K562 (cell line): ENCODE data around the gene TSSK6. TPM values are rescaled to one million over a fixed set of nuclear protein-coding genes. Genes with fewer than 3 reads are reported as not detected.

Experiments used
- ATAC-seq: fragments of 200-7000 bp; cut with Tn5 transposase; 3 replicates; pipeline ENCODE4 v1.9.1; 2020; ENCODE audit warnings: moderate library complexity
- BruUV-seq: library from RNA; stranded (reverse); fragments of 400-500 nt; replicated peaks from 2 replicates; lab custom pipeline; 2021; lab: Mats Ljungman, UMichigan
- CTCF ChIA-PET: fragments of 300-600 bp; formaldehyde crosslinking; extraction: SDS; loops from one replicate; lab custom pipeline; 2021; ENCODE audit warnings: low intra/inter-chr PET ratio; lab: Yijun Ruan, JAX
- POLR2A ChIA-PET: fragments of 300-600, 350-650 bp; sonication (Branson Sonifier 250); formaldehyde crosslinking; extraction: SDS; loops from one replicate; lab custom pipeline; 2021; ENCODE audit warnings: antibody characterized with exemption, inconsistent platforms; lab: Yijun Ruan, JAX
- DNase-seq, 4 experiments: peaks; one replicate each; pipeline versions ENCODE4 v3.0.0 to v3.0.0-alpha.2; 2011 to 2018; ENCODE audit warnings: low spot score in 3 of 4, mixed read lengths in 3 of 4; ENCODE audit errors: extremely low read depth in 1 of 4
- FAIRE-seq: peaks from 2 replicates; lab custom pipeline; 2011; peaks lifted over from hg19 to GRCh38; lab: Jason Lieb, UNC
- H2AFZ ChIP-seq: 2 replicates; pipeline ENCODE4 v1.6.0; 2011; ENCODE audit warnings: low read depth, low read length, control low read depth, inconsistent platforms
- H3K27ac ChIP-seq: fragments of 200-600 bp; 3 replicates; pipeline ENCODE4 v1.8.0; 2011; ENCODE audit warnings: low read depth, mild to moderate bottlenecking, control low read depth, inconsistent platforms, low read length, moderate library complexity, mixed read lengths; ENCODE audit errors: extremely low read depth
- H3K27me3 ChIP-seq, 2 experiments: fragments of 300-600 bp in 1 of 2; 2 replicates in 1 of 2; 3 replicates in 1 of 2; pipeline versions ENCODE4 v1.6.0 to v1.8.0; 2011; ENCODE audit warnings: inconsistent platforms in 2 of 2, low read length in 2 of 2, mild to moderate bottlenecking in 1 of 2, mixed read lengths in 1 of 2, moderate library complexity in 1 of 2; ENCODE audit not compliant: control insufficient read depth in 2 of 2, insufficient read depth in 2 of 2
- H3K36me3 ChIP-seq: fragments of 300-600 bp; 3 replicates; pipeline ENCODE4 v1.8.0; 2011; ENCODE audit warnings: mild to moderate bottlenecking, low read length, inconsistent platforms; ENCODE audit not compliant: control insufficient read depth, insufficient read depth
- H3K4me1 ChIP-seq, 2 experiments: fragments of 200-600 bp in 1 of 2; replicated peaks in 1 of 2; 2 replicates in 1 of 2; 3 replicates in 1 of 2; pipeline versions ENCODE4 v1.5.1 to v1.8.0; 2011; ENCODE audit warnings: inconsistent platforms in 2 of 2, low read length in 2 of 2, mild to moderate bottlenecking in 1 of 2, mixed read lengths in 1 of 2, moderate library complexity in 1 of 2; ENCODE audit not compliant: control insufficient read depth in 2 of 2, insufficient read depth in 2 of 2
- H3K4me2 ChIP-seq: 2 replicates; pipeline ENCODE4 v1.6.1; 2011; ENCODE audit warnings: low read length, control low read depth, inconsistent platforms, mixed read lengths; ENCODE audit not compliant: insufficient read depth
- H3K4me3 ChIP-seq: fragments of 200-600 bp; sonication (generic), shearing (Covaris generic); 2 replicates; pipeline ENCODE4 v1.5.1; 2016; ENCODE audit warnings: control low read depth, inconsistent platforms
- H3K79me2 ChIP-seq: fragments of 200-600 bp; 3 replicates; pipeline ENCODE4 v1.8.0; 2011; ENCODE audit warnings: low read length, inconsistent platforms; ENCODE audit not compliant: control insufficient read depth, insufficient read depth
- H3K9ac ChIP-seq, 2 experiments: 2 replicates each; pipeline versions ENCODE4 v1.6.0 to v1.6.1; 2011; ENCODE audit warnings: low read depth in 2 of 2, low read length in 2 of 2, control low read depth in 1 of 2, inconsistent platforms in 1 of 2, mild to moderate bottlenecking in 1 of 2, mixed read lengths in 1 of 2; ENCODE audit not compliant: insufficient read depth in 1 of 2
- H3K9me1 ChIP-seq: one replicate; pipeline ENCODE4 v1.6.0; 2011; ENCODE audit warnings: inconsistent platforms, mild to moderate bottlenecking, low read length, moderate library complexity; ENCODE audit not compliant: control insufficient read depth, insufficient read depth
- H3K9me3 ChIP-seq: replicated peaks from 2 replicates; pipeline ENCODE4 v1.5.1; 2011; ENCODE audit warnings: low read depth, low read length, inconsistent platforms; ENCODE audit not compliant: control insufficient read depth, insufficient read depth
- H4K20me1 ChIP-seq: replicated peaks from 2 replicates; pipeline ENCODE4 v1.6.1; 2011; ENCODE audit warnings: low read length, inconsistent platforms, mixed read lengths; ENCODE audit not compliant: control insufficient read depth, insufficient read depth
- CGGBP1 ChIP-seq: fragments of 250-450 bp; sonication (Bioruptor Pico); IDR thresholded peaks from 2 replicates; pipeline ENCODE4 v1.9.0; 2021; ENCODE audit warnings: mild to moderate bottlenecking
- CHCHD3 ChIP-seq: fragments of 250-450 bp; sonication (Bioruptor Pico); IDR thresholded peaks from 2 replicates; pipeline ENCODE4 v2.1.2; 2022; ENCODE audit warnings: mild to moderate bottlenecking
- PRPF4 ChIP-seq: fragments of 200-400 bp; formaldehyde crosslinking; IDR thresholded peaks from one replicate; pipeline ENCODE4 v1.6.1; 2017; ENCODE audit warnings: low read length, low read depth, mild to moderate bottlenecking; ENCODE audit not compliant: insufficient read depth, poor library complexity, severe bottlenecking
- TCFL5 ChIP-seq: fragments of 250-450 bp; sonication (Bioruptor Pico); conservative IDR thresholded peaks from 2 replicates; pipeline ENCODE4 v1.6.1; 2021; ENCODE audit warnings: mild to moderate bottlenecking, moderate library complexity, matching md5 sums
- TRIM24 ChIP-seq, 2 experiments: fragments of 450-650 bp; IDR thresholded peaks; 2 replicates each; pipeline ENCODE4 v1.6.1; 2016
- ZMIZ1 ChIP-seq, 2 experiments: fragments of 150-350 bp in 1 of 2; IDR thresholded peaks; 2 replicates each; pipeline ENCODE4 v1.6.1; 2012 to 2016; ENCODE audit warnings: low read depth in 2 of 2, low read length in 2 of 2, mild to moderate bottlenecking in 1 of 2, moderate library complexity in 1 of 2
- ZNF407 ChIP-seq: fragments of 450-650 bp; IDR thresholded peaks from 2 replicates; pipeline ENCODE4 v1.6.1; 2016; ENCODE audit warnings: low read depth
- ZNF57 ChIP-seq: fragments of 450-650 bp; formaldehyde crosslinking; IDR thresholded peaks from 2 replicates; pipeline ENCODE4 v1.4.0; 2020; ENCODE audit warnings: mild to moderate bottlenecking, moderate library complexity
- ZNF79 ChIP-seq: fragments of 250-450 bp; sonication (Bioruptor Pico); IDR thresholded peaks from 2 replicates; pipeline ENCODE4 v1.4.0; 2020; ENCODE audit warnings: low read depth, mild to moderate bottlenecking, moderate library complexity
- ZZZ3 ChIP-seq: fragments of 450-650 bp; IDR thresholded peaks from 2 replicates; pipeline ENCODE4 v1.6.1; 2016; ENCODE audit warnings: antibody characterized with exemption, mild to moderate bottlenecking, moderate library complexity
- WGBS: fragments of 100-300 bp; shearing (Covaris generic); methylation state at CpG from one replicate; pipeline ENCODE4 v1.1.6; 2016; ENCODE audit warnings: low coverage, mixed read lengths; ENCODE audit not compliant: insufficient coverage; ENCODE audit errors: missing lambda C conversion rate; 5-methylcytosine and 5-hydroxymethylcytosine counted together
- in situ Hi-C: fragments of 300-500 bp; cut with MboI; formaldehyde crosslinking; loops from 4 replicates; pipeline ENCODE4 v1.15.0; 2018; ENCODE audit warnings: inconsistent platforms, mixed read lengths
- intact Hi-C: fragments of 100-400 bp; cut with micrococcal nuclease; formaldehyde crosslinking; loops from 2 replicates; pipeline ENCODE4 v1.14.2; 2022
- polyA plus RNA-seq, 8 experiments: library from polyadenylated mRNA; depleted of rRNA in 4 of 8; stranded (reverse) in 5 of 8; unstranded in 3 of 8; fragments of >200 nt; fragmentation: Nextera tagmentation in 2 of 8; fragmentation: Illumina TruSeq in 1 of 8; extraction: Ambion mirVana in 2 of 8; extraction: Trizol in 1 of 8; gene quantifications; 2 replicates each; pipeline versions ENCODE4 v1.2.1 to v1.2.3, GENCODE V29; 2011 to 2014; ENCODE audit warnings: inconsistent platforms in 1 of 8, missing spikeins in 1 of 8
- total RNA-seq, 7 experiments: library from RNA; depleted of rRNA in 6 of 7; stranded (reverse); fragments of >200 nt in 6 of 7; fragmentation: Illumina TruSeq in 2 of 7; extraction: Trizol in 2 of 7; gene quantifications; 2 replicates each; pipeline versions ENCODE4 v1.2.1 to v1.2.3, GENCODE V29; 2011 to 2021; ENCODE audit warnings: low replicate concordance in 1 of 7

TSSK6 gene
- total and polyA plus RNA-seq, 9 of the 15 experiments (the other 6 are each of a cell fraction or from before 2014, with no cell fraction given), result 0.21 to 2.6 (median 1.5) TPM; not detected in 3

- peaks cover 0 to 19% of the 10 kb centered on the region in 2 experiments; a peak in 2 of 5 replicates for H3K4me1 ChIP-seq
- H3K79me2 ChIP-seq, result no peaks in the 10 kb centered on the region
- peak overlapping the region in 1 of 2 experiments; percentile 45; a peak in 1 of 4 replicates for H3K9ac ChIP-seq
- no peak overlapping the region for H3K4me3 ChIP-seq
- no TSS peak for BruUV-seq
- no peaks in the 10 kb centered on the region for H3K9me3 ChIP-seq
- H3K9me1 ChIP-seq, result no peaks in the 10 kb centered on the region
- no peak overlapping the region for H2AFZ ChIP-seq
- peaks cover 0 to 21% of the 10 kb centered on the region in 2 experiments; a peak in 3 of 5 replicates for H3K27me3 ChIP-seq
- H3K4me2 ChIP-seq, result no peak overlapping the region
- DNase-seq, result no peak
- H3K36me3 ChIP-seq, result no peaks in the 10 kb centered on the region
- in situ Hi-C loops (loop anchor here (10.0 kb wide), 1 partner anchor 397 kb away; no protein-coding TSS in a partner anchor), intact Hi-C loops (no loop called here)
- ChIA-PET POLR2A (interaction anchor here (0.9 to 1.1 kb wide), 2 partner anchors 9 to 10 kb away, joined by 3 to 4 read pairs; no protein-coding TSS in a partner anchor), CTCF (no interaction called here)
- no peak for FAIRE-seq
- no peak for ATAC-seq
- WGBS, result 11% methylated on average over 11 of the region's 15 CpGs
- H3K27ac ChIP-seq, result no peak overlapping the region
- peaks cover 7% of the 10 kb centered on the region; the same call in 1 of the 2 replicates for H4K20me1 ChIP-seq
- TF ChIP-seq PRPF4, result no peak
- no peak for TF ChIP-seq CGGBP1 (CRISPR knock-in tag)
- TF ChIP-seq ZNF57 (CRISPR knock-in tag), result no peak
- TF ChIP-seq CHCHD3 (CRISPR knock-in tag), result no peak
- no peak for TF ChIP-seq ZNF407
- TF ChIP-seq ZNF79, result no peak
- no peak for TF ChIP-seq ZZZ3
- no peak for TF ChIP-seq TRIM24 (IDR thresholded peaks at IDR 0.05)
- no peak for TF ChIP-seq ZMIZ1 (IDR thresholded peaks at IDR 0.05; ENCODE audit: low read depth in 2 of 2, low read length in 2 of 2)
- TF ChIP-seq TCFL5 (CRISPR knock-in tag), result no peak
Measured at GRCh38 chr19:19558055-19558454, 42.7 kb upstream of the TSSK6 start.
